Spleen (tissue), 7 donors: Measurements from ENCODE around the gene CDH13.

Experiments
- POLR2A ChIP-seq, 3 donors: fragments of 450-650 bp; IDR thresholded peaks; one replicate each; pipeline ENCODE4 v1.5.1; 2017; ENCODE audit warnings: antibody characterized with exemption in 3 of 3, mild to moderate bottlenecking in 1 of 3
- TF ChIP-seq, protein P1 (sequence below), 11 experiments: fragments of 200-600 bp in 7 of 11; fragments of 450-650 bp in 4 of 11; sonication (generic) in 4 of 11; IDR thresholded peaks in 8 of 11; conservative IDR thresholded peaks in 3 of 11; 1 replicate in 7 of 11; 2 replicates in 4 of 11; pipeline versions ENCODE4 v1.4.0 to v1.8.0; 2016 to 2021; ENCODE audit warnings: antibody characterized with exemption in 11 of 11, inconsistent platforms in 4 of 11, mild to moderate bottlenecking in 1 of 11
- donor health status: DM: no; HTN: no; CAD: no; lungs with moderate emphysema.
- donor health status: DM: no; HTN: no; CAD: no.
- donor health status: DM: no; HTN: no; CAD: no.

DNA sequence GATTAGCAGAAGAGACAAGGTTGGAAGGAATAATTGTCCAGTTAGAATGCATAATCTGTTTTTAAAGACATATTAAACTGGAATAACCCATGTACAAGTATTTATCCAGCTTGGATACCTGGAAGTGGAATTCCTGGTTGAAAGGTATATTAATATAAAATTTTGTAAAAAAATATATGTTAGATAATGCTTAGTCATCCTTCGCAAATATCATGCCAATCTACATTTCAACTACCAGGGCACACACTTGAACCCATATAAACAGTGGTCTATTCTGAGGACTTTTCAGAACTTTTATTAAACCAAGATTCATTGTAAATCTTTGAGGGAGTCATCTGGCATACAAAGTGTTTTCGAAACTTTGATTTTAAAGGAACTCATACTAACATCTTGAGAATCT, 911.9 kb downstream of the CDH13 start:
- TF ChIP-seq, protein P1, sequence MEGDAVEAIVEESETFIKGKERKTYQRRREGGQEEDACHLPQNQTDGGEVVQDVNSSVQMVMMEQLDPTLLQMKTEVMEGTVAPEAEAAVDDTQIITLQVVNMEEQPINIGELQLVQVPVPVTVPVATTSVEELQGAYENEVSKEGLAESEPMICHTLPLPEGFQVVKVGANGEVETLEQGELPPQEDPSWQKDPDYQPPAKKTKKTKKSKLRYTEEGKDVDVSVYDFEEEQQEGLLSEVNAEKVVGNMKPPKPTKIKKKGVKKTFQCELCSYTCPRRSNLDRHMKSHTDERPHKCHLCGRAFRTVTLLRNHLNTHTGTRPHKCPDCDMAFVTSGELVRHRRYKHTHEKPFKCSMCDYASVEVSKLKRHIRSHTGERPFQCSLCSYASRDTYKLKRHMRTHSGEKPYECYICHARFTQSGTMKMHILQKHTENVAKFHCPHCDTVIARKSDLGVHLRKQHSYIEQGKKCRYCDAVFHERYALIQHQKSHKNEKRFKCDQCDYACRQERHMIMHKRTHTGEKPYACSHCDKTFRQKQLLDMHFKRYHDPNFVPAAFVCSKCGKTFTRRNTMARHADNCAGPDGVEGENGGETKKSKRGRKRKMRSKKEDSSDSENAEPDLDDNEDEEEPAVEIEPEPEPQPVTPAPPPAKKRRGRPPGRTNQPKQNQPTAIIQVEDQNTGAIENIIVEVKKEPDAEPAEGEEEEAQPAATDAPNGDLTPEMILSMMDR (IDR thresholded peaks at IDR 0.05 in 8 of 11, conservative IDR thresholded peaks at IDR 0.05 in 3 of 11): no peak
- no peak for TF ChIP-seq POLR2A (IDR thresholded peaks at IDR 0.05)
